Measurements from ENCODE around the gene FAM78B.

Gene FAM78B

DNA sequence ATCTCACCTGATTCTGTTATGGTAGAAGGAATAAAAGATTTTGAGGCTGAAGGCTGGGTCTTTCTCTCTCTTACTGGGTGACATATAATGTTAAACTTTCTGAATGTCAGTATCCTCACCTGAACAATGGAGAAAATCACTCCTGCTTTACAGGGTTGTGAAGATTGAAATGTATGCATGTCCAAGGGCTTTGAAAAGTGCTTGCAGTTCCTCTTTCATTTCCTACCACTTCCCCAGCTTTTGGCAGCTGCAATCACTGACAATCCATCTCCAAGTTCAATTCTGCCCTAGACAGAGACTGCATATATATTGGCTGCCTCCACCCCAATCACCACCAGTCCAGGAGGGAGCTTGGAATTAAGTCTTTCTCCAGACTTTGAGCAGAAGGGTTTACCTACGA is 39.8 kb downstream of the FAM78B start:
- TF ChIP-seq, protein P1, sequence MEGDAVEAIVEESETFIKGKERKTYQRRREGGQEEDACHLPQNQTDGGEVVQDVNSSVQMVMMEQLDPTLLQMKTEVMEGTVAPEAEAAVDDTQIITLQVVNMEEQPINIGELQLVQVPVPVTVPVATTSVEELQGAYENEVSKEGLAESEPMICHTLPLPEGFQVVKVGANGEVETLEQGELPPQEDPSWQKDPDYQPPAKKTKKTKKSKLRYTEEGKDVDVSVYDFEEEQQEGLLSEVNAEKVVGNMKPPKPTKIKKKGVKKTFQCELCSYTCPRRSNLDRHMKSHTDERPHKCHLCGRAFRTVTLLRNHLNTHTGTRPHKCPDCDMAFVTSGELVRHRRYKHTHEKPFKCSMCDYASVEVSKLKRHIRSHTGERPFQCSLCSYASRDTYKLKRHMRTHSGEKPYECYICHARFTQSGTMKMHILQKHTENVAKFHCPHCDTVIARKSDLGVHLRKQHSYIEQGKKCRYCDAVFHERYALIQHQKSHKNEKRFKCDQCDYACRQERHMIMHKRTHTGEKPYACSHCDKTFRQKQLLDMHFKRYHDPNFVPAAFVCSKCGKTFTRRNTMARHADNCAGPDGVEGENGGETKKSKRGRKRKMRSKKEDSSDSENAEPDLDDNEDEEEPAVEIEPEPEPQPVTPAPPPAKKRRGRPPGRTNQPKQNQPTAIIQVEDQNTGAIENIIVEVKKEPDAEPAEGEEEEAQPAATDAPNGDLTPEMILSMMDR (IDR thresholded peaks at IDR 0.05; ENCODE audit: low read depth, low read length), result no peak

DNA sequence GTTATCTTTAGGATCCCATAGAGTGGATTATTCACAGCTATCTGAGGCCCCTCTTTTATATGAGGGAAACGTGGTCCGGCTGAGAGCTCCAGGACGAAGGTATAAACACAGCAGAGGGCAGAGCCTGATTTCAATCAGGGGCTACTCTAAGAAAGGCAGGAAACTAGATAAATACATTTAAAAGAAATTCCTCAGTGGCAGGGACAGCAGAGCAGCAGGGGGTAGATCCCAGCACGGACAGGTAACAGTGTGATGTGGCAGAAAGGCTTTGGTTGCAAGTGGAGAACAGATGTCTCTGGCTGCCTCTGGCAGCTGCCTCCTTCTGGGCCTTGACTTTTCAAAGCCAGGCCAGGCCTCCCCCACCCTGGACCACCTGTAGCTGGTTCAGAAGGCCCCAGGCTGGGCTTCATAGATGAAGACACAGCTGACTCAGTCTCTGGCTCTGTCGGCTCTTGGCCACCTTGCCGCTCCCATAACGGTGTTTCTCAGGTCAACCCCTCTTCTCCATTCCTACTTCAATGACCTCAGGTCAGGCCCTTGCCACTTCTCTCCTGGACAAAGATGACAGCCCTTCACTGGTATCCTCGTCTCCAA is 43.8 kb downstream of the FAM78B start:
- Histone ChIP-seq H3K36me3 (no peaks in the 10 kb centered on the region), H3K4me1 (no peaks in the 10 kb centered on the region), H3K4me3 (ENCODE audit: low read depth, low read length) (no peak overlapping the region), H3K27me3 (no peaks in the 10 kb centered on the region), H3K9me3 (no peaks in the 10 kb centered on the region)
- TF ChIP-seq, protein P1 (IDR thresholded peaks at IDR 0.05; ENCODE audit: low read depth, low read length), result no peak
- DNase-seq, result no peak

More for the DNA sequence above, 39.8 kb downstream of the FAM78B start:
- Histone ChIP-seq H3K36me3 (no peaks in the 10 kb centered on the region), H3K4me3 (ENCODE audit: low read depth, low read length) (no peak overlapping the region), H3K4me1 (no peaks in the 10 kb centered on the region), H3K9me3 (no peaks in the 10 kb centered on the region), H3K27me3 (no peaks in the 10 kb centered on the region)
- DNase-seq, result no peak

GRCh38 chr1:166121010-166121409 is 45.8 kb downstream of the FAM78B start:
- TF ChIP-seq, protein P1 (IDR thresholded peaks at IDR 0.05; ENCODE audit: low read depth, low read length), result no peak

GRCh38 chr1:166120281-166120680 is 46.5 kb downstream of the FAM78B start:
- no peaks in the 10 kb centered on the region for H3K9me3 ChIP-seq
- no peaks in the 10 kb centered on the region for H3K27me3 ChIP-seq
- TF ChIP-seq, protein P1 (IDR thresholded peaks at IDR 0.05; ENCODE audit: low read depth, low read length), result no peak
- H3K4me3 ChIP-seq (ENCODE audit: low read depth, low read length), result no peak overlapping the region
- H3K4me1 ChIP-seq, result no peaks in the 10 kb centered on the region
- no peaks in the 10 kb centered on the region for H3K36me3 ChIP-seq
- DNase-seq, result no peak

More at GRCh38 chr1:166121010-166121409, 45.8 kb downstream of the FAM78B start:
- no peak for DNase-seq
- H3K27me3 ChIP-seq, result no peaks in the 10 kb centered on the region
- H3K4me1 ChIP-seq, result no peaks in the 10 kb centered on the region
- no peaks in the 10 kb centered on the region for H3K9me3 ChIP-seq
- no peaks in the 10 kb centered on the region for H3K36me3 ChIP-seq
- H3K4me3 ChIP-seq (ENCODE audit: low read depth, low read length), result no peak overlapping the region

- DNase-seq, result no peak
- no peaks in the 10 kb centered on the region for H3K4me1 ChIP-seq
- H3K27me3 ChIP-seq, result no peaks in the 10 kb centered on the region
- no peaks in the 10 kb centered on the region for H3K36me3 ChIP-seq
- TF ChIP-seq, protein P1 (IDR thresholded peaks at IDR 0.05; ENCODE audit: low read depth, low read length), result no peak
- no peak overlapping the region for H3K4me3 ChIP-seq (ENCODE audit: low read depth, low read length)
- no peaks in the 10 kb centered on the region for H3K9me3 ChIP-seq
These were observed 47.3 kb downstream of the FAM78B start for GRCh38 chr1:166119471-166119965.

GRCh38 chr1:166117776-166118175 is 49.0 kb downstream of the FAM78B start:
- no peak for DNase-seq
- Histone ChIP-seq H3K36me3 (no peaks in the 10 kb centered on the region), H3K9me3 (no peaks in the 10 kb centered on the region), H3K4me3 (ENCODE audit: low read depth, low read length) (no peak overlapping the region), H3K4me1 (no peaks in the 10 kb centered on the region), H3K27me3 (no peaks in the 10 kb centered on the region)
- TF ChIP-seq, protein P1 (IDR thresholded peaks at IDR 0.05; ENCODE audit: low read depth, low read length), result no peak

Measured in BE2C (cell line).